ENCODE results near the gene STAMBP. TPM values are rescaled to one million over a fixed set of nuclear protein-coding genes. Genes with fewer than 3 reads are reported as not detected.

STAMBP gene
- total and polyA plus RNA-seq, 2 of the 4 experiments (the other 2 are of a cell fraction): 29.7 to 38.7 TPM

Other genes starting within 250 kb of the STAMBP start
- gene NAT8, start 186.5 kb upstream of the STAMBP start, total RNA-seq (2012; rRNA removed): not detected in 2 replicates
- not detected in 2 replicates for gene NAT8, start 186.5 kb upstream of the STAMBP start, polyA plus RNA-seq (2012; rRNA removed)
- 37.6 and 52.2 TPM in 2 replicates for gene TPRKB, start 91.6 kb upstream of the STAMBP start, total RNA-seq (2012; rRNA removed)
- gene TPRKB, start 91.6 kb upstream of the STAMBP start, polyA plus RNA-seq (2012; rRNA removed): 29.8 and 35.3 TPM in 2 replicates
- gene DUSP11, start 48.9 kb upstream of the STAMBP start, total RNA-seq (2012; rRNA removed): 25.6 and 28.6 TPM in 2 replicates
- gene DUSP11, start 48.9 kb upstream of the STAMBP start, polyA plus RNA-seq (2012; rRNA removed): 21.8 and 22.4 TPM in 2 replicates
- gene C2orf78, start 44.8 kb upstream of the STAMBP start, total RNA-seq (2012; rRNA removed): not detected in 2 replicates
- 0.03 TPM in 1 of 2 replicates, not detected in the other for gene C2orf78, start 44.8 kb upstream of the STAMBP start, polyA plus RNA-seq (2012; rRNA removed)
- 349 and 523 TPM in 2 replicates for gene ACTG2, start 64.0 kb downstream of the STAMBP start, total RNA-seq (2012; rRNA removed)
- 887 and 899 TPM in 2 replicates for gene ACTG2, start 64.0 kb downstream of the STAMBP start, polyA plus RNA-seq (2012; rRNA removed)
- gene DGUOK, start 97.9 kb downstream of the STAMBP start, total RNA-seq (2012; rRNA removed): 57.2 and 66.3 TPM in 2 replicates
- gene DGUOK, start 97.9 kb downstream of the STAMBP start, polyA plus RNA-seq (2012; rRNA removed): 111 and 116 TPM in 2 replicates
- 1.6 and 1.7 TPM in 2 replicates for gene TET3, start 155.9 kb downstream of the STAMBP start, total RNA-seq (2012; rRNA removed)
- 1.8 TPM in 2 replicates for gene TET3, start 155.9 kb downstream of the STAMBP start, polyA plus RNA-seq (2012; rRNA removed)

Data from IMR-90 (cell line).